ENCODE results near the gene CLBA1.
"Not testable (repeated sequence)": the region's sequence is repeated elsewhere in the genome, so short reads cannot be mapped to it uniquely, and the experiment has no call there.

CLBA1 gene

DNA sequence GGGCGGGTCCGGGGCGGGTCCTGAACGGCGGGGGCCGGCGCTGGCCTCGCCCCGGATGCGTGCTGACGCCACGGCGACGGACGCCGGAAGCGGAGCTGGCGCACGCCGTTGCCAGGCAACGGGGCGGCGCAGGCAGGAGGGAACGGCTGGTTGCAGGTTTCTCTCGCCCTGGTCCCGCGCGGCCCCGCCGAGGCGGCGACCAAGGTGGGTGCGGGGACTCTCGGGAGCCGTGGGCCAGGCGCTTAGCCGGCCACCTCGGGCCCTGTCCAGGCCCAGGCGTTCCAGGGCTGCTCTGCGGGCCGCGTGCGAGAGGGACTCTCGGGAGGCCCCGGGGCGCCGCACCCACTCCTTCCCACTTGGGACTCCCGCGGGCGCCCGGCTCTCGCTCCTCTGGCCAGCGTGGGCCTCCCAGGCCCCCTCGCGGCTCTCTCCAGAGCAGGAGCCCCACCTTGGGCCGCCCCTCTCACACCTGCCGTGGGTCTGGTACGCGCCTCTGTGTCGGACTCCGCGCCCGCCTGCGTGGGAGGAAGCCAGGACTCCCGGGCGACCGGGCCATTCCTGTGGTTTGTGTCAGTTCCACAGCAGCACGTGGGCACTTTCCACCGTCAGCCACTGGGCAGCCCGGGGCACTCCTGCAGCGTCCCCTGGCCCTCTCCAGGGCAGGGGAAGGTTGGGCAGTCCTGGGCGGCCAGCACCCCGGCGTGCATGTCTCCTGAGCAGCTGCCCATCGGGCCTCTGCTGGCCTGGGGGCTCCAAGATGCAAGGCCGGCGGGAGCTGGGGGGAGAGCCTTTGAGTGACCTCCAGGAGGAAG lies at the start of gene CLBA1:
Gene CLBA1 (plus strand): TSS at position 114 of the 812 bp plus-strand sequence. CDS start 644 bp downstream, at position 758.
- DNase-seq (ENCODE audit: low read depth), result peak; percentile 39

GRCh38 chr14:104935955-104936354 lies 49.6 kb upstream of the CLBA1 start:
- no peak for DNase-seq (ENCODE audit: low read depth)

GRCh38 chr14:104936361-104937155 lies 49.0 kb upstream of the CLBA1 start:
- DNase-seq (ENCODE audit: low read depth), result no peak

- no peak for DNase-seq (ENCODE audit: low read depth)
Measured at GRCh38 chr14:104937161-104937560, 48.4 kb upstream of the CLBA1 start.

GRCh38 chr14:104937694-104938365 lies 47.8 kb upstream of the CLBA1 start:
- no peak for DNase-seq (ENCODE audit: low read depth)

DNA sequence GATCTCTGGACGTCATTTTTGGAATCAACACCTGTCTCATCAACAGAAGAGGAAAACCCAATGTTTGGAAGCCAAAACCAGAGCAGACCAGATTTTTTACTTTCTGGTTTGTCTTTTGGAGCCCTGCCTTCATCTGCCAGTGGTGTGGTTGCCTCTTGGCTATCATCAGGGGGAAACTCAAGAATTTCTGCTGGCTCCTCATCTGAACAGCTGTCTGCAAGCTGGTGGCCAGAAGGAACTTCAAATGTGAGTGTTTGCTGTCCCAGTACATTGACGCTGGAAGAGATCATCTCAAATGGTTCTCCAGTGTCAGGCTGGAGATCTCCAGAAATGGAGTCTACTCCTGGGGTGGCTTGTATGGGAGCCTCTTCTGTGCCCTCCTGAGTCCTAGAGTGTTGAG lies 47.2 kb upstream of the CLBA1 start:
- DNase-seq (ENCODE audit: low read depth), result no peak

- no peak for DNase-seq (ENCODE audit: low read depth)
Measured at GRCh38 chr14:104938960-104939359, 46.6 kb upstream of the CLBA1 start.

GRCh38 chr14:104939666-104940410 lies 45.8 kb upstream of the CLBA1 start:
- DNase-seq (ENCODE audit: low read depth), result no peak

- DNase-seq (ENCODE audit: low read depth), result no peak
Measured at GRCh38 chr14:104940526-104941150, 45.0 kb upstream of the CLBA1 start.

GRCh38 chr14:104941508-104942365 lies 43.9 kb upstream of the CLBA1 start:
- no peak for DNase-seq (ENCODE audit: low read depth)

GRCh38 chr14:104942586-104942985 lies 43.0 kb upstream of the CLBA1 start:
- no peak for DNase-seq (ENCODE audit: low read depth)

DNA sequence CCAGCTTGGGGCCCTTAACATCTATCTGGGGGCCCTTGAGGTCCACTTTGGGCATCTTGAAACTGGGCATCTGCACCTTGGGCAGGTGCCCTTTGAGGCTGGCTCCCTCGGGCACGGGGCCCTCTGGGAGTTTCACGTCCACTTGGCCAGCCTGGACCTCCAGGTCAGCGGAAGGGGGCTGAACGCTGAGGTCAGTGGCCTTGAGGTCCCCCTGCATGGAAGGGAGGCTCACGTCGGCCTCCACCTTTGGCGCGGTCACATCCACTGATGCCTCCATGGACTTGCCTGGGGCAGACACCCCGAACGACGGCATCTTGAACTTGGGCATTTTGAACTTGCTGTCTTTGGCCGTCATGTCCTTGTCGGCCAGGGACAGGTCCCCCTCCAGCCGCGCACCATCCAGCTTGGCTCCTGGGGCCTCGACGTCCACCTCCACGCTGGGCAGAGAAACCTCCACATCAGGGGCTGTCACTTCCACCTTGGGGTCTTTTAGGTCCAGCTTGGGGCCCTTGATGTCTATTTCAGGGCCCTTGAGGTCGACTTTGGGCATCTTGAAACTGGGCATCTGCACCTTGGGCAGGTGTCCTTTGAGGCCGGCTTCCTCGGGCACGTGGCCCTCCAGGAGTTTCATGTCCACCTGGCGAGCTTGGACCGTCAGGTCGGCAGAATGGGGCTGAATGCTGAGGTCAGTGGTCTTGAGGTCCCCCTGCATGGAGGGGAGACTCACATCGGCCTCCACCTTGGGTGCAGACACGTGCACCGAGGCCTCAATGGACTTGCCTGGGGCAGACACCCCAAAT lies 42.2 kb upstream of the CLBA1 start:
- DNase-seq (ENCODE audit: low read depth), result not testable (repeated sequence)

- not testable (repeated sequence) for DNase-seq (ENCODE audit: low read depth)
Measured at GRCh38 chr14:104944016-104944308, 41.6 kb upstream of the CLBA1 start.

- not testable (repeated sequence) for DNase-seq (ENCODE audit: low read depth)
Measured at GRCh38 chr14:104944436-104945205, 41.0 kb upstream of the CLBA1 start.

GRCh38 chr14:104945266-104945665 lies 40.3 kb upstream of the CLBA1 start:
- not testable (repeated sequence) for DNase-seq (ENCODE audit: low read depth)

GRCh38 chr14:104945986-104946965 lies 39.3 kb upstream of the CLBA1 start:
- not testable (repeated sequence) for DNase-seq (ENCODE audit: low read depth)

- not testable (repeated sequence) for DNase-seq (ENCODE audit: low read depth)
Measured at GRCh38 chr14:104947201-104947600, 38.4 kb upstream of the CLBA1 start.

All from HS-5 (cell line).